Cardiac fibroblast (primary cell): ENCODE data around the gene CD38.

Experiments
- DNase-seq, 2 donors: peaks; one replicate each; pipeline versions ENCODE4 v3.0.0 to v3.0.0-alpha.2; 2010; ENCODE audit warnings: low read depth in 2 of 2
- H3K4me3 ChIP-seq, 2 donors: replicated peaks in 1 of 2; 1 replicate in 1 of 2; 2 replicates in 1 of 2; pipeline ENCODE4 v1.5.1; 2011; ENCODE audit warnings: low read depth in 2 of 2, low read length in 2 of 2, mild to moderate bottlenecking in 2 of 2, moderate library complexity in 1 of 2
- CTCF ChIP-seq: IDR thresholded peaks from one replicate; pipeline ENCODE4 v1.5.1; 2011; ENCODE audit warnings: low read depth, mild to moderate bottlenecking, low read length, inconsistent platforms

The CD38 gene

GRCh38 chr4:15901998-15902397, 123.9 kb downstream of the CD38 start:
- no peak for TF ChIP-seq CTCF
- H3K4me3 ChIP-seq, result no peak overlapping the region
- DNase-seq, result no peak

GRCh38 chr4:15902746-15903145, 124.6 kb downstream of the CD38 start:
- no peak overlapping the region for H3K4me3 ChIP-seq
- DNase-seq, result no peak
- TF ChIP-seq CTCF, result no peak
